Ammon's horn (tissue), 1 donor: ENCODE measurements around the gene SAE1.

Experiments used
- DNase-seq: peaks from one replicate; pipeline ENCODE4 v3.0.0-alpha.2; 2016; ENCODE audit warnings: low spot score

SAE1 gene

DNA sequence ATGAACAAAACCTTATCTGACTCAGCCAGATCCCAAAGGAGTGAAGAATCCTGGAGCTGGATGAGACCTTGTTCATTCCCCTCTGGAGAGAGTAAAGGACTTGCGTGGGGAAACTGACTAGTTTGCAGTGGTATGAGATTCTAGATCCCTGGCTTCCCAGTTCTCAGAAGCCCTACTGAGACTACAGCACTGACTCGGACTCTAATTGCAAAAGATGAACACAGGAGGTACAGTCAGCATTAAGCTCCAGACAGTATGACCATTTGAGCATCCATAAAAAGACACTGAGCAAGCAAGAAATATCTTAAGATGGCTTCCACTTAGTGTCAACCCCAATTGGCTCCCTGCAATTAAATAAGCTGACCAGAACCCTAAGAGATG lies 23.8 kb upstream of the SAE1 start:
- no peak for DNase-seq

DNA sequence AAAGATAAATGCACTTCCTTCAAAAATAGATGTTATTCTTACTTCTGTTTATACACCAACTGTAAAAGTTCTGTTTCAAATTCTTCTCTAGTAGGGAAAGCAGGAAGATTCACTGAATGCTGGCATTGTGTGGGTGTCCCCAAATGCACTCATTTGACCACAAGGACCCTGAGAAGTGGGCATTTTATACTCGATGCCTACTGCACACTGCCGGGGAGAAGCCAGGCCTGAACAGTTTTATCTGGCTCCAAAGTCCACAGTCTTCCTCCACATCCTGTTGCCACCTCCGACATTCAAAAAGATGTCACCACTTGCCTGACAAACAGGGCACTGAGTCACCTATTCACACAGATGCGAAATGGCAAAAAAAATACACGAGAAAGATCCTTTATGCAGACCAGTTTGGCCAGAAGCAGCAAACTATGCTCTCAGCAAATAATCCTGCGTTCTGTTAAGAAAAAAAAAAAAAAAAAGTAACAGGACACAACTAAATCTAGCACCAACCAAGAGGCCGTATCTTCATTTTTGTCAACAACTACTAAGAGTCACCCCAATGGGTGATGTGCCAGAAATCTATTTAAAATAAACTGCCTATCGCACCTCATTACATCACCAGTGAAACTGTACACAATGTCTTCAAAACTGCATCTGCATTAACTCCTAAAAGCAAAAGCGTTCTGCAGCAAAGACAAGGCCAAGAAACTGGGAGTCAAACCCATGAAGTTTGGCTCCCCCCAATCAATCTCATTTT lies 23.3 kb upstream of the SAE1 start:
- no peak for DNase-seq

DNA sequence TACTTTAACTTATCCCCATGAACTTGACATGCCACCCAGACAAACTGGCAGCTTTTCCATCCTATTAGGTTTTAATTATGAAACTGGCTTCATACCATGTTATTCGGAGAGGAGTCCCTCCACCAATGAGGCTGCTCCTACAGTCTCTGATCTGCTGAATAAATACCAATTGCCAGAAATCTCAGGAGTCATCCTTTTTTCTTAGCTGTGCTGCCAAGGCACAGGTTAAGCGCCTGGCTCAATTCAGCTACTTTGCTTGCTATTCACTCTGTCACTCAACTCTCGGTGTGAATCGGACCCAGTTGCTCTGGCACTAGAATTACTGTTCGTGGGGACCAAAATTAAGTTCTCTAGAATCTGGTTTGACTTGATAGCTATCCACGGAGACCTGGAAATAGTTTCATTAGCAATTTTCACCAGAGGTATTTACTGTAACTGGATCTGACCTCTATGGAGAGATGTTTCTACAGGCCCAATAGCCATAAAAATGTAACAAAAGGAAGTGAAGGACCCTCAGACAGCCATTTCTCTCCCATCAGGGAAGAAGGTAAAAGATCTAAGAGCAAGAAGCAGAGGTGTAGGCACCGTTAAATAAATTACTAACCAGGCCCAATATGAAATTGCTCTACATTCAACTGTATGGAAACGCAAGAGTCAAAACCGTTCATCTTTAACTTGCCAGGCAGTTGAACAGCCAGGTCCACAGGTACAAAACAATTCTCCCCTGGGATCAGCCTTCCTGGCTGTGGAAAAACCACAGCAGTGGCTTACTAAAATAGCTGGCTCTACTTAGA lies 22.5 kb upstream of the SAE1 start:
- DNase-seq: no peak

DNA sequence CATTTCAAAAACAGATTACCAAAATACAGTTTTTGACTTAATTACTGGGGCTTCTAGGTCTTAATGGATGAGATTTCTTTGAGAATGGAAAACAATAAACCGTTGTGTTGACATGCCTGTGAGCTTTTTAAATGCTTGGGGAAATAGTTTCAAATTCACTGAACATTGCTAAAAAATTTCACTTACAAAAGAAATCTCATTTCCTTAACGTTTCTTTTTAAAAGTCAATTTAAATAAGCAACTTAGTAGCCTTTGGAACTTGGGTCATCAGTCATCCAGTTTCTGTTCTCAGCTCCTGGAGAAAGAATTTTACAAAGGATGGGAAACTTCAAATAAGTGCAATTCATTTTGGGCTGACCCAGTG lies 21.5 kb upstream of the SAE1 start:
- no peak for DNase-seq

DNA sequence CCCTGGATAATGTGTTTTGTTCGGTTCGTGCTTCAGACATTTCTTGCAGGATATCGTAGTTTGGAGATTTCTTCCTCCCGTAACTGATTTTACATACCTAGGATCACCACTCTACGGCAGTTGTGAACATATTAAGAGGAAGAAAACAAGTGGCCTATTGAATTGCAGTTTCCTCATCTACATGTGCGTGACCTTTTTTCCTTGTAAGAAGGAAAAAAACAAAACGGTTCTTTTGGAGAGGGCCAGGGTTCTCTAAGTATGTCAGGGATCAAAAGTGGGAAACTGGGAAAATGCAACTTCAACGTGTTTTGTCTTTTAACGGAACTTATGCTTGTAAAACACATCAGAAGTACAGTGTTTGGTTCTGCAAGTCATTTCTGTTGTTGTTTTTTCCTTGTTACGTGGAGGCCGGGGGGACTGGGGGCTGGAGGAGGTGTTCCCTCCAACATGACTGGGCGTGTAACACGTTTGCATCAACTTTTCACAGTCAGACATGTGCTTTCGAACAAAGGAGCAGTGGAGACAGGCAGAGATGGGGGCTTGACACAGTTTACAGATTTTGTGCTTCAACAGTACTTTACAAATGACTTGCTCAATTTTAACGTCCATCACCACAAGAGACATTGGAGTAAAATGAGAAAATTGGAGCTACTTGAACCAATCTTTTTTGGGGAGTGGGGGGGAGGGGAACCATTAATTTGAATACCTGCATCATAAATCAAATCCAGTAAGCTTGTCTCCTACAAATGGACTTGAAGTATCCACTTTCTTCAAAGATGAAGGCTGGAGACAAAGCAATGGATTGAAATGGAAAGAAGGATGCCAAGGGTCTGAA lies 20.9 kb upstream of the SAE1 start:
- DNase-seq: no peak

DNA sequence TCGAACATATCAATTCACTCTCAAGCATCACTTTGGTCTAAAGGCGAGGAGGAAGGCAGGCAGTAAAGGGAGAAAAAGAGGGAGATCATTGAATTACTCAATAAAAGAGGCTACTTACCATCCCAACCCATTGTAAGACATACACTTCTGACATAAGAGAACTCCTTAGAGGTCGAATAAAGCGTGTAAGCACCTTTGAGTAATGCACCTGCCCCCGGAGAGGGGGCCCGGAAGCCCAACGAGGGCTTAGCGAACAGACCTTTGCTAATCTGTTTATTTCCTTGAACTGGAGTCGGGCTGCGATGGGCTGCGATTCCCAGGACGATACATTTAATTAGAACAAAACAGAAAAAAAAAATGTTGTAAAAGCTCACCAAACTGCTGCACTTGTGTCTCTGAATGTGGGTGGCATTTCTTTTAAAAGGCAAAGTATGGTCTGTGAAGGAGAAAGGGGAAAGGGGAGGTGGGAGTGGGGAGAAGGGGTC lies 20.1 kb upstream of the SAE1 start:
- DNase-seq: no peak

DNA sequence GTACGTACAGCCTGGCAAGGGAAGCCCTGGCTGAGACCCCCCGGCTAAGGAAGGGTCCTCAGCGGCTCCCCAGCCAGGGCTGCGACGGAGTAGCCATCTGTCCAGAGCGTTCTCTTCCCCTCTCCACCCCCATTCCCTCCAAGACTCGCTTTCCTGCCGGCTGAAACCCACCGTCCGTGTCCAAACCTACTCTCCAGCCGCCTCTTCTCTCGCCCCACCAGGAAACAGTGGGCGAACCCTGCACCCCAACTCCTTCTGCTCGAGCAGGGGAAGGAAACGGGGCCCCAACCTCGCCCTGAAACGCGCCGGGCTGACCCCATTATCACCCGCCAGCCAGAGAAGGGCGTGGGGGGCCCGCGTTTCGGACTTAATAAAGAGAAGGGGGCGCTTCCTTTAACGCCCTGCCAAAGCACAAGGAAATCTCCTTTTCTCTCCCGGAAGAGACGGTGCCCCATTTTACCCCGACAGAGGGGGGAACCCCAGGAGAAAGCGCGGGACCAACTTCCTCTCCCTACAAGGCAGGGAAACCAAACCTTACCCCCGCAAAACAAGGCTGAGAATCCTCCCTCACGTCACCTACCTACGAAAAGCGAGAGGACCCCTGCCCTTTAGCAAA lies 19.5 kb upstream of the SAE1 start:
- DNase-seq: peak; percentile 36

DNA sequence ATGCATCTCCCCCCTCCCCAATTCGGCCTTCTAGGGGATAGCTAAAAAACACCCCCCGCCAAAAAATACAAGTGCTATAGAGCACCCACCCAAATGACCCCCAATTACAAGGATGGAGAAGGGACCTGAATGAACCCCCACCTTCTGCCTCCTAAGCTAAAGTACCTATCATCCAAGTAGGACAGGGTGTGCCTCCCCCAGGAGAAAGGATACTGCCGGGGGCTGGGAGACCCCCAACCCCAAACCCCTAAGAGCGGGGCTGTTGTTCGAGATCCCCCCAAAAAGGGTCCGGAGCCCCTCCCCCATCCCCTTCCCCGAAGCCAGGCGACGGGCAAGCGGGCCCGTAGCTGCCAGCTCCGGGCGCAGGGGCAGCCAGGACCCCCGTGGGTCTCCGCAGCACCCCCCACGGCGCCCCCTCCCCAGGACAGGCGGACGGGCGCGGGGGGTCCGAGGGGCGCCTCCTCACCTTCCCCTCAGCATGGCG lies 18.9 kb upstream of the SAE1 start:
- no peak for DNase-seq

DNA sequence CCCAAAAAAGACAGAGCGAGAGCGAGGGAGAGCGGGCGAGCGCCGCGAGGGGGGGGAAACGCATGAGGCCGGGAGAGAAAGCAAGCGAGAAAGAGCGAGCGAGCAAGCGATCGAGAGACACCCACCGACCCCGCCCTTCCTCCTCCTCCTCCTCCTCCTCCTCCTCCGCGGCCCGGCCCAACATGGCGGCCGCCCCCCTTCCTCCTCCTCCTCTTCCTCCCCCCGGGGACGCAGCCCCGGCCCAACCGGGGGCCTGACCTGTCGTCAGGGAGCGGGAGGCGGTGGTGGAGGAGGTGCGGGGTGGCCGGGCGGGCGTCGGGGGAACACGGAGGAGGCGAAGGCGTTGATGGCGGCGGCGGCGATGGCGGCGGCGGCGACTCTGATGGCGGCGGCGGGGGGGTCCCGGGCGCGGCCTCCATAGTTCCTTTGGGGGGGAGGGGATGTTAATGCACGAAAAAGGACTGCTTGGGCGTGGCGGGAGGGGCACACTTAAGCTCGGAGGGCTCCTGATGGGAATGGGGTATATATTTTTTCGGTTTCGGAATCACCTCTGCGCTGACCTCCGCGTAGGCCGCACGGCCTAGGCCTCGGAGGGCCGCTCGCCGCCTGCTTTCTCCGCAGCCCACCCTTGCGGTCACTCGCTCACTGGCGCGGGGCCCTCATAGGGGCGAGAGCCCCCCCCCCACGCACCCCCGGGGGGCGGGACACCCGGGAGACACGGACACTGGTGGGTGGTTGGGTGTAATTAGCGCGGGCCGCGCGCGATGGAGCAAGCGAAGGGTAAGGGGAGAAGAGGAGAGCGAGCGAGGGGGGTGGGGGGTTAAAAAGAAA lies 18.3 kb upstream of the SAE1 start:
- peak; percentile 89 for DNase-seq

DNA sequence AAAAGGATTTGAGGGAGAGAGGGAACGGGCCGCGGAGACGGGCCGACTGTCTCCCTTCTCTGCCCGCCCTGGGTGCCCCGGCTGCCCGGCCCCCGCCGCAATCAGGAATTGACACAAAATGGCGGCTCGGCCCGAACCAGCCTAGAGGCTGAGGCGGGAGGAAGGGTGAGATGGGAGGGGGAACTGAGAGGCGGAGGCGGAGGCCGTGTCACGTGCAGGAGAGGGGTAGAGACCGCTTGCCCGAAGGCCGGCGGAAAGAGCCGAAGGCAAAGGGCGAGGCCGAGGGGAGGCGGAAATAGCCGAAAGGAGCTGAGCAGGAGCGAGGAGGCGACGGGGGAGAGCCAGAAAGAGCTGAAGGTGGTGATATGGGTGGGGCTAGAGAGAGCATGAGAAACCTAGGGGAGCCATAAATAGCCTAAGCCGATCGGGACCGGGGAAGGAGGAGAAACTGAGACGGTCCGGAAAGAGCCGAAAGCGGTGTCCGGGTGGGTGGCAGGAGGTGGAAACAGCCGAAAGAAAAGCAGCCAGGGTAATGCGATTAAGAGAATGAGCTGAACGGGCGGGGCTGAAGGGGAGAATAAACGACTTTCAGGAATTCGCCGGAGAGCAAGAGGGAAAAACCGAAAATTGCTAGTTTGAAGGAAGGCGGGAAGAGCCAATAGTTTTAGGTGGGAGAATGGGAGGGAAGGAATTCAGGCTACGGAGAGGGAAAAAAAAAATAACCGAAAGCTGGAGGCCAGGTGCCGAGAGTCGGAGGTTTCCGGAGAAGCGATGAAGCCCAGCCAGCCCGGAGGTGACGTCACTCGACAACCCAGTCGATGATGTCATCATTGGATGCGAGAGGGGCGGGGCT lies 17.4 kb upstream of the SAE1 start, which contains the start of gene ZC3H4:
ZC3H4 (minus strand) TSS at position 780 of the 853 bp plus-strand sequence. CDS start 1,192 bp downstream, outside the sequence.
- peak; percentile 99 for DNase-seq

DNA sequence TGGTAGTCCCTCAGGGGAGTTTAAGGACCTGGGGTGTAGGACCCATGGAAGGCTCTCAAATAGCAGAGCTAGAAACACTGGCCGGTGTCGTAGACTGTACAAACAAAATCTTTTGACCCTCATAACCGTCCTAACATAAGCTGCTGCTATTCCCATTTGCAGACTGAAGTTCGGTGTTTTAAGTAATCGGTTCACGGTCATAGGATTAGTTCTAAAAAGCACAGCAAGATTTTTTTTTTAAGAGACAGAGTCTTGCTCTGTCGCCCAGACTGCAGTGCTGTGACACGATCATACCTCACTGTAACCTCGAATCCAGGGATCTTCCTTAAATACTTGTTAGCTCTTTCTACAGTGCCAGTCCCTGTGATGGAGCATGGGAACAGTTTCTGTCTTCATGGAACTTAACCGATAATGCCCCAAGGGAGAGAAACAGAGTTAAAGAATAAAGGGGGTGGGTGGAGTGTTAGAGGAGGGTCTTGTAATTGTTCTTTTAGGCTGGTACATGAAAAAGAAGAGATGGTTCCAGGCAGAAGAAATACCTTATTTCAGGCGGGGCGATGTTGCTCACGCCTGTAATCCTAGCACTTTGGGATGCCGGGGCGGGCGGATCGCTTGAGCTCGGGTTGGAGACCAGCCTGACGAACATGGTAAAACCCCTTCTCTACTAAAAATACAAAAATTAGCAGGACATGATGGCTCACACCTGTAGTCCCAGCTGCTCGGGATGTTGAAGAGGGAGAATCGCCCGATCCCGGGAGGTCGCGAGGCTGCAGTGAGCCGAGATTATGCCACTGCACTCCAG lies 16.6 kb upstream of the SAE1 start:
- DNase-seq: no peak

DNA sequence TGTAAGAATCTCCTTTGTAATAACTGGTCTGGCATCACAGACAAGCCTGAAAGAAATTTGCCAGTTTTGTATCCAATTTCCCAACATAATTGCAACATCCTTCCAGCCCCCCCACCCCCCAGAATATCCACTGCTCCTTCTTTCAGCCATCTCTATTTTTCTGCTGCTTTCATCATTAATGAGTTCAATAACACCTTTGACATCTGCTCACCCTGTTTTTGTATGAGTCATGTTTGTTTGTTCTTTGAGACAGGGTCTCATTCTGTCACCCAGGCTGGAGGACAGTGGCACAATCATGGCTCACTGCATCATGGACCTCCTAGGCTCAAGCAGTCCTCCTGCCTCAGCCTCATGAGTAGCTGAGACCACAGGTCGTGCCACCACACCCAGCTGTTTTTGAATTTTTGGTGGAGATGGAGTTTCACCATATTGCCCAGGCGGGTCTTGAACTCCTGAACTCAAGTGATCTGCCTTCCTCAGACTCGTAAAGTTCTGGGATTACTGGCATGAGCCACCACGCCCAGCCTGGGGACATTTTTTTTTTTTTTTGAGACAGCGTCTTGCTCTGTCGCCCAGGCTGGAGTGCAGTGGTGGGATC lies 10.1 kb upstream of the SAE1 start:
- DNase-seq: no peak

DNA sequence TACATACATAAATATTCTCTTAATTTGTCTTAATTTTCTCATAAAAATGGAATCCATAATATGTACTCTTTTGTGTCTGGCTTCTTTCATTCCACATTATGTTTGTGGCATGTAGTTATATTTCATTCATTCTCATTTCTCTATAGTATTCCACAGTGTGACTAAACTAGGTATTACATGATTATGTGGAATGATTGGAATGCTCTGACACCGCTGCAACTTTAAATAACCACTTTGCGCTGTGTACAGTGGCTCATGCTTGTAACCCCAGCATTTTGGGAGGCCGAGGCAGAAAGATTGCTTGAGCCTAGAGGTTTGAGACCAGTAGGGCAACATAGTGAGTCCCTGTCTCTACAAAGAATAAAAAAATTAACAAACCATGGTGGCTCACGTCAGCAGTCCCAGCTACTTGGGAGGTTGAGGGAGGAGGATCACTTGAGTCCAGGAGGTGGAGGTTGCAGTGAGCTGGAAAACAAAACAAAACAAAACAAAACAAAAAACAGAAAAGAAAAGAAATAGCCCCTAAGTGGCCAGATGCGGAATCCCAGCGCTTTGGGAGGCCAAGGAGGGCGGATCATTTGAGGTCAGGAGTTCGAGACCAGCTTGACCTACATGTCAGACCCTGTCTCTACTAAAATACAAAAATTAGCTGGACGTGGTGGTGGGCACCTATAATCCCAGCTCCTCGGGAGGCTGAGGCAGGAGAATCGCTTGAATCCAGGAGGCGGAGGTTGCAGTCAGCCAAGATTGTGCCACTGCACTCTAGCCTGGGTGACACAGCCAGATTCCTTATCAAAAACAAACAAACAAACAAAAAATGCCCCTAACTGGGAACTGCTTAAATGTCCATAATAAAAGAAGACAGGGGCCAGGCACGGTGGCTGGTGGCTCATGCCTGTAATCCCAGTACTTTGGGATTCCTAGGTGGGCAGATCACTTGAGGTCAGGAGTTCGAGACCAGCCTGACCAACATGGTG lies 8.0 kb upstream of the SAE1 start:
- DNase-seq: no peak

DNA sequence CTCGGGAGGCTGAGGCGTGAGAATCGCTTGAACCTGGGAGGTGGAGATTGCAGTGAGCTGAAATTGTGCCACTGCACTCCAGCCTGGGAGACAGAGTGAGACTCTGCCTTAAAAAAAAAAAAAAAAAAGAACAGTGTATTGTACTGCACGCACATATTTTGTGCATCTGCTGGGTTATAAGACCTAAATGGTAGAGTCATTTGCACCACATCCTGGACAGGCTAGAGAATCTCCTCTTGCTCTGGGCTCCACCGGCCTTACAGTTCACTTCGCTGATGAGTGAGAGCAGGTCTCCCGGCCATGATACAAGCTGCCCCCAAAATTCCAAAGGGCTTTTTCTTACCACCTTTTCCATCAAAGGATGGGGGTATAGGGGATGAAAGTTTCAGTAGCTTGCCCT lies 7.2 kb upstream of the SAE1 start:
- DNase-seq: no peak

DNA sequence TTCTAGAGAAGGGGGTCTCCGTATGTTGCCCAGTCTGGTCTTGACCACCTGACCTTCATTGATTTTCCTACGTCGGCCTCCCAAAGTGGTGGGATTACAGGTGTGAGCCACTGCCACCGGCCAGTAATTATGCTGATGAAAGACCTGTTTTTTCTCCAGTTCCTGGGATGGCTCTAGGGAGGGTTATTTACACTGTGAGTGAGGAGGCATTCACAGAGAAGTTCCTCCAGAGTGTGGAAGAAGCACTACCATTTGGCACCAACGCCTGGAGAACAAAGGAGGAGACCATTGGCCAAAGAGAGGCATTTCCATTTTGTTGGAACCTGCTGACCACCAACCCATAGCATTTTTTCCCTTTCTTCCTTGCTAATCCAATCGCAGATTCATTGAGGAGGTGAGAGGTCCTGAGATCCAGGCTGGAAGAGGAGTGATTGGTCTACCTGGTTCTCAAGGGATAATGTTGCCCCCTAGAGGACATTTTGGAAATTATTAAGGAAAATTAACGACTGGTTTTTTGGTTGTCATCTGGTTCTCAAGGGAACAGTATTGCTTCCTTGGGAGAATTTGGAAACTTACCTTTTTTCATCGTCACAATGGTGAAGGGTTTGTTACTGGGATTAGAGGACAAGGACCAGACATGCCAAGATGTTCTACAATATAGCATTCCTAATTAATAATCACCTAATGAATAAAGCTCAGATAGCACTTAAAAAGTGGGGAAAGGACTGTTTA lies 5.5 kb upstream of the SAE1 start:
- DNase-seq: peak; percentile 77

DNA sequence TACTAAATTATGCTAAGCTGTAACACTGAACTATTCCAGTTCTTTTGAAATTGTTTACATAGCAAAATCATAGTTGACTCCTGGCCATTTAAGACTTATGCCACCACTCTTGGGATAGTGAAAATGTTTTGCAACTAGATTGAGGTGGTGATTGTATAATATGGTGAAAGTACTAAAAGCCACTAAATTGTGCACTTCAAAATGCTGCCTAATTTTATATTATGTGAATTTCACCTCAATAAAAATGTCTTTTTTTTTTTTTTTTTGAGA lies 5.0 kb upstream of the SAE1 start:
- DNase-seq: no peak

DNA sequence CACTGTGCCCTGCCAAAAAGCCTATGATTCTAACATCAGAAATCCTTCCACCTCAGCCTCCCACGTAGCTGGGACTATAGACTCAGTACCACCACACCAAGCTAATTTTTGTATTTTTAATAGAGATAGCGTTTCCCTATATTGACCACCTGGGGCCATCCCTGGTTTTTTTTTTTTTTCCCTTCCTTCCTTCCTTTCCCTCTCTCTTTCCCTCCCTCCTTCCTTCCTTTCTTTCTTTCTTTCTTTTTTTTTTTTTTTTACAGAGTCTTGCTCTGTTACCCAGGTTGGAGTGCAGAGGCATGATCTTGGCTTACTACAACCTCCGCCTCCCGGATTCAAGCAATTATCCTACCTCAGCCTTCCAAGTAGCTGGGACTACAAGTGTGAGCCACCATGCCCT lies 1.1 kb upstream of the SAE1 start:
- no peak for DNase-seq
